T-cell (primary cell): ENCODE results near the gene SEMA4D. TPM values are rescaled to one million over a fixed set of nuclear protein-coding genes. Genes with fewer than 3 reads are reported as not detected.

ENCODE experiments used
- ATAC-seq, 4 experiments: fragments of 200-7000 bp in 3 of 4; fragments of 150-1000 bp in 1 of 4; cut with Tn5 transposase; replicated peaks in 1 of 4; 1 replicate in 3 of 4; 2 replicates in 1 of 4; pipeline ENCODE4 v1.10.0; 2021; ENCODE audit warnings: moderate library complexity in 3 of 4, mild to moderate bottlenecking in 2 of 4, moderate number of reproducible peaks in 1 of 4
- CTCF ChIA-PET, 2 donors: fragments of 300-600 bp; sonication (Branson Sonifier 250); formaldehyde crosslinking; loops; one replicate each; lab custom pipeline; 2022; ENCODE audit warnings: antibody characterized with exemption in 2 of 2; lab: Charles Lee
- POLR2A ChIA-PET, 2 donors: fragments of 300-600 bp; sonication (Branson Sonifier 250); formaldehyde crosslinking; loops; one replicate each; lab custom pipeline; 2022; ENCODE audit warnings: antibody characterized with exemption in 2 of 2; lab: Charles Lee
- DNase-seq, 35 experiments: peaks; one replicate each; pipeline versions ENCODE4 v3.0.0 to v3.0.0-alpha.2; 2013 to 2023
- H3K27ac ChIP-seq: one replicate; pipeline ENCODE4 v1.5.1; 2013; ENCODE audit warnings: low read length
- H3K27me3 ChIP-seq, 2 experiments: replicated peaks in 1 of 2; 1 replicate in 1 of 2; 2 replicates in 1 of 2; pipeline versions ENCODE4 v1.6.1 to v1.7.0; 2013; ENCODE audit warnings: low read length in 1 of 2, mixed read lengths in 1 of 2; ENCODE audit not compliant: control insufficient read depth in 2 of 2, insufficient read depth in 2 of 2; ENCODE audit errors: extremely low read depth in 1 of 2
- H3K36me3 ChIP-seq, 2 donors: 1 replicate in 1 of 2; 2 replicates in 1 of 2; pipeline versions ENCODE4 v1.6.1 to v1.7.0; 2013; ENCODE audit warnings: low read length in 1 of 2; ENCODE audit not compliant: control insufficient read depth in 2 of 2, insufficient read depth in 1 of 2; ENCODE audit errors: extremely low read depth in 1 of 2
- H3K4me1 ChIP-seq, 2 experiments: 1 replicate in 1 of 2; 2 replicates in 1 of 2; pipeline versions ENCODE4 v1.6.1 to v1.7.0; 2013; ENCODE audit warnings: low read length in 2 of 2, mixed read lengths in 1 of 2; ENCODE audit not compliant: insufficient read depth in 2 of 2, control insufficient read depth in 1 of 2; ENCODE audit errors: extremely low read depth in 1 of 2
- H3K4me3 ChIP-seq, 2 donors: 1 replicate in 1 of 2; 2 replicates in 1 of 2; pipeline versions ENCODE4 v1.5.1 to v1.7.0; 2013; ENCODE audit warnings: mild to moderate bottlenecking in 2 of 2, low read length in 1 of 2, moderate library complexity in 1 of 2; ENCODE audit not compliant: control insufficient read depth in 1 of 2; ENCODE audit errors: extremely low read depth in 1 of 2
- H3K9me3 ChIP-seq: 2 replicates; pipeline ENCODE4 v1.7.0; 2013
- H3K27ac Mint-ChIP-seq, 2 donors: one replicate each; pipeline ENCODE4 v1.8.0; 2020 to 2021; ENCODE audit warnings: mild to moderate bottlenecking in 2 of 2, mixed read lengths in 2 of 2
- H3K27me3 Mint-ChIP-seq, 2 donors: one replicate each; pipeline ENCODE4 v1.8.0; 2021 to 2022; ENCODE audit warnings: mixed read lengths in 2 of 2
- H3K36me3 Mint-ChIP-seq: one replicate; pipeline ENCODE4 v1.8.0; 2021; ENCODE audit warnings: mixed read lengths
- H3K4me1 Mint-ChIP-seq, 3 donors: one replicate each; pipeline ENCODE4 v1.8.0; 2020 to 2022; ENCODE audit warnings: mixed read lengths in 3 of 3, mild to moderate bottlenecking in 1 of 3
- H3K4me3 Mint-ChIP-seq, 3 donors: one replicate each; pipeline ENCODE4 v1.8.0; 2020 to 2022; ENCODE audit warnings: mild to moderate bottlenecking in 3 of 3, mixed read lengths in 3 of 3, moderate library complexity in 3 of 3
- H3K9me3 Mint-ChIP-seq, 3 donors: one replicate each; pipeline ENCODE4 v1.8.0; 2020 to 2022; ENCODE audit warnings: mixed read lengths in 3 of 3
- WGBS: methylation state at CpG from one replicate; pipeline ENCODE4 v1.1.5; 2013; ENCODE audit warnings: missing lambda C conversion rate; ENCODE audit not compliant: insufficient coverage; 5-methylcytosine and 5-hydroxymethylcytosine counted together
- total RNA-seq, 35 experiments: library from RNA in 6 of 35; stranded (reverse) in 6 of 35; fragments of 120-200 nt in 1 of 35; gene quantifications; one replicate each; pipeline versions ENCODE4 v1.2.1 to v1.2.4 and lab custom pipeline; 2013 to 2026

SEMA4D gene
- total RNA-seq, 5 donors from 2014 or later (not counting 1 experiment from before 2014, with no cell fraction given), result 347 to 585 (median 434) TPM

GRCh38 chr9:89422151-89422975 lies 75.5 kb downstream of the SEMA4D start:
- Mint-ChIP-seq H3K27me3 (no peaks in the 10 kb centered on the region), H3K36me3 (peaks cover 19% of the 10 kb centered on the region), H3K4me3 (peak overlapping the region; percentile 0 to 83 (median 67)), H3K9me3 (no peaks in the 10 kb centered on the region), H3K4me1 (peaks cover 99 to 100% (median 99%) of the 10 kb centered on the region in 3 donors), H3K27ac (peak overlapping the region; percentile 95 to 99)
- peaks cover 34 to 98% of the 10 kb centered on the region in 2 experiments for H3K4me1 ChIP-seq
- peak overlapping the region; percentile 60 for H3K27ac ChIP-seq
- peak in 3 of 4 experiments; percentile 31 to 51 (median 48) for ATAC-seq
- H3K36me3 ChIP-seq, result peaks cover 7 to 20% of the 10 kb centered on the region in 2 donors
- ChIA-PET POLR2A (no interaction called here), CTCF (interaction anchor here (0.6 to 1.9 kb wide), 7 partner anchors 14 to 678 kb away, joined by 3 to 10 read pairs (median 5); no protein-coding TSS in a partner anchor)
- 72% methylated on average over 7 of the region's 16 CpGs for WGBS
- no peaks in the 10 kb centered on the region for H3K9me3 ChIP-seq
- H3K4me3 ChIP-seq, result no peak overlapping the region
- DNase-seq, result peak in 4 of 35 experiments; percentile 28 to 57 (median 36)
- H3K27me3 ChIP-seq, result no peaks in the 10 kb centered on the region

- Mint-ChIP-seq H3K27me3 (no peaks in the 10 kb centered on the region), H3K27ac (peak overlapping the region; percentile 95 to 99), H3K4me3 (peak overlapping the region in 1 of 3 donors; percentile 83), H3K36me3 (peaks cover 26% of the 10 kb centered on the region), H3K4me1 (peaks cover 97 to 99% (median 99%) of the 10 kb centered on the region in 3 donors), H3K9me3 (no peaks in the 10 kb centered on the region)
- Histone ChIP-seq H3K4me1 (peaks cover 29 to 94% of the 10 kb centered on the region in 2 experiments), H3K27me3 (no peaks in the 10 kb centered on the region), H3K36me3 (peaks cover 10 to 26% of the 10 kb centered on the region in 2 donors), H3K27ac (peak overlapping the region; percentile 83), H3K4me3 (no peak overlapping the region), H3K9me3 (no peaks in the 10 kb centered on the region)
- DNase-seq (no peak), ATAC-seq (no peak)
- POLR2A ChIA-PET, result no interaction called here
- WGBS, result 68% methylated on average over 4 of the region's 6 CpGs
- CTCF ChIA-PET, result no interaction called here
These were observed 76.3 kb downstream of the SEMA4D start for GRCh38 chr9:89421595-89421994.

GRCh38 chr9:89420397-89421178 lies 77.3 kb downstream of the SEMA4D start:
- DNase-seq, result no peak
- Mint-ChIP-seq H3K4me3 (peak overlapping the region; percentile 59 to 83 (median 62)), H3K4me1 (peaks cover 95 to 97% (median 96%) of the 10 kb centered on the region in 3 donors), H3K27ac (peak overlapping the region; percentile 95 to 99), H3K9me3 (no peaks in the 10 kb centered on the region), H3K36me3 (peaks cover 27% of the 10 kb centered on the region), H3K27me3 (no peaks in the 10 kb centered on the region)
- ChIA-PET CTCF (no interaction called here), POLR2A (no interaction called here)
- H3K27ac ChIP-seq, result peak overlapping the region; percentile 83
- peaks cover 13 to 33% of the 10 kb centered on the region in 2 donors for H3K36me3 ChIP-seq
- H3K27me3 ChIP-seq, result no peaks in the 10 kb centered on the region
- peaks cover 29 to 91% of the 10 kb centered on the region in 2 experiments for H3K4me1 ChIP-seq
- H3K9me3 ChIP-seq, result no peaks in the 10 kb centered on the region
- 42% methylated on average over 7 of the region's 9 CpGs for WGBS
- peak in 1 of 4 experiments; percentile 4 for ATAC-seq
- no peak overlapping the region for H3K4me3 ChIP-seq

GRCh38 chr9:89419978-89420394 lies 77.9 kb downstream of the SEMA4D start:
- peak; percentile 17 to 48 (median 24) for ATAC-seq
- DNase-seq, result peak in 3 of 35 experiments; percentile 42 to 51 (median 43)
- Histone ChIP-seq H3K4me1 (peaks cover 29 to 91% of the 10 kb centered on the region in 2 experiments), H3K27ac (peak overlapping the region; percentile 83), H3K27me3 (no peaks in the 10 kb centered on the region), H3K4me3 (no peak overlapping the region), H3K9me3 (no peaks in the 10 kb centered on the region), H3K36me3 (peaks cover 14 to 39% of the 10 kb centered on the region in 2 donors)
- no peaks in the 10 kb centered on the region for H3K9me3 Mint-ChIP-seq
- no peaks in the 10 kb centered on the region for H3K27me3 Mint-ChIP-seq
- peak overlapping the region; percentile 59 to 83 (median 62) for H3K4me3 Mint-ChIP-seq
- H3K4me1 Mint-ChIP-seq, result peaks cover 89 to 97% (median 96%) of the 10 kb centered on the region in 3 donors
- peaks cover 32% of the 10 kb centered on the region for H3K36me3 Mint-ChIP-seq
- ChIA-PET CTCF (no interaction called here), POLR2A (no interaction called here)
- WGBS, result 0% methylated on average over 6 of the region's 6 CpGs
- peak overlapping the region; percentile 95 to 99 for H3K27ac Mint-ChIP-seq

GRCh38 chr9:89418882-89419640 lies 78.9 kb downstream of the SEMA4D start:
- Mint-ChIP-seq H3K27me3 (no peaks in the 10 kb centered on the region), H3K9me3 (no peaks in the 10 kb centered on the region), H3K4me1 (peaks cover 80 to 95% (median 92%) of the 10 kb centered on the region in 3 donors), H3K4me3 (peak overlapping the region; percentile 71 to 83 (median 79)), H3K36me3 (peaks cover 29% of the 10 kb centered on the region), H3K27ac (peak overlapping the region; percentile 95 to 99)
- peak; percentile 70 to 84 (median 80) for ATAC-seq
- whole genome bisulfite sequencing, result 0% methylated on average over 12 of the region's 21 CpGs
- Histone ChIP-seq H3K27ac (peak overlapping the region; percentile 83), H3K4me3 (peak overlapping the region in 1 of 2 donors; percentile 9), H3K27me3 (no peaks in the 10 kb centered on the region), H3K4me1 (peaks cover 29 to 91% of the 10 kb centered on the region in 2 experiments), H3K36me3 (peaks cover 18 to 40% of the 10 kb centered on the region in 2 donors), H3K9me3 (no peaks in the 10 kb centered on the region)
- CTCF ChIA-PET, result interaction anchor here in 1 of 2 donors (0.6 to 2.0 kb wide), 4 partner anchors 10 to 184 kb away, joined by 5 to 15 read pairs (median 7); no protein-coding TSS in a partner anchor
- DNase-seq, result peak; percentile 42 to 82 (median 72)
- POLR2A ChIA-PET, result interaction anchor here (0.5 to 1.7 kb wide), 3 partner anchors 17 to 186 kb away, joined by 3 read pairs; partner anchors contain the start of gene GADD45G (in 1 of the 2)
